GM19455 (cell line): Measurements from ENCODE around the gene GPC1.

Source experiments
- ATAC-seq: cut with Tn5 transposase; IDR thresholded peaks from one replicate; pipeline ENCODE4 v1.9.1; 2021; ENCODE audit not compliant: unreplicated experiment

The GPC1 gene

DNA sequence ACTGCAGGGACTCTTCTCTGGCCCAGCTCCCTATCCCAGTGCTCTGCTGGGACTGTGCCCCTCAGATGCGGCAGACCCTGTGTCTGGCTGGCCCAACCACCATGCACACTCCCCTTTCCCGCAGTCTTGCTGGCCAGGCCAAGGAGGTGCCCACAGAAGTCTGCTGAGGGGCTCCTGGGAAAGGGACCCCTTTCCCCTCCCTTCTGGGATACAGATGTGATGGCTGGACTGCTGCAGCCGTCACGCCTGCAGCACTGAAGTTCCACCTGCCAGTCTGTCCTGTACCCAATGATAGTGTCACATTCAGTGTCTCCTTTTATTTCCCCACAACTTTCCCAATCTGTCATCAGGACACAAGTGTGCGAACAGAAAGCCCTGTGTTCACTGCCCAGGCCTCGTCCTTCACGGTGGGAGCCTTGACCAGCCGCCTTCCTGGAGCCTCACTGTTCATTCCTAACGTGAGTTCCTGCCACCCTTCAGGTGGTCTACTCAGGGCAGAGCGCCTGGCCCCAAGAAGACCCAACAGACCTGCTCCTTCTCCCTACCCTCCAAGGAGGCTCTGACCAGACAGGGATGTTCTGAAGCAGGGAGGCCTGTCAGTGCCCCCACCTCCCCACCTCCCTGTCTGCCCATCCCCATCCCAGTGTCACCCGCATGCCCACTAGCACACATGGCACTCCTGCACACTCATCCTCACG lies 75.2 kb downstream of the GPC1 start:
- ATAC-seq: no peak

- ATAC-seq: no peak
These were observed 76.1 kb downstream of the GPC1 start for GRCh38 chr2:240511351-240512108.

DNA sequence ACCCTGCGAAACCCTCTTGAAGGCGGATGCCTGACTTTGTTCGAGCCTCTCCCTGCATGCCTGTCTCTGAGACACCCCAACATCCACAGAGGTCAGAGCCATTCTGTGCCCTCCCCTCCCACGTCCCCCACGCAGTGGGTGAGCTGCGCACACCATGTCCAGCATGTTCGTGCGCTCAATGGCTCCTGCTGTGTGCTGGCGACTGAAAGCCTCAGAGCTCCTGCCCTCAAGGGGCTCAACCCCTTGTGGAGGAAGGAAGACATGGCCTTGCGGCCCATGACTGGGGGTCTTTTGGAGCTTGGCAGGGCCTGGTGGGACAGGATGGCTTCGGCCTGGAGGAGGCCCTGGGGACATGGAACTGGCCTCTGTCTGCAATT lies 76.6 kb downstream of the GPC1 start:
- ATAC-seq: no peak

GRCh38 chr2:240512666-240513535 lies 77.4 kb downstream of the GPC1 start:
- ATAC-seq: no peak

DNA sequence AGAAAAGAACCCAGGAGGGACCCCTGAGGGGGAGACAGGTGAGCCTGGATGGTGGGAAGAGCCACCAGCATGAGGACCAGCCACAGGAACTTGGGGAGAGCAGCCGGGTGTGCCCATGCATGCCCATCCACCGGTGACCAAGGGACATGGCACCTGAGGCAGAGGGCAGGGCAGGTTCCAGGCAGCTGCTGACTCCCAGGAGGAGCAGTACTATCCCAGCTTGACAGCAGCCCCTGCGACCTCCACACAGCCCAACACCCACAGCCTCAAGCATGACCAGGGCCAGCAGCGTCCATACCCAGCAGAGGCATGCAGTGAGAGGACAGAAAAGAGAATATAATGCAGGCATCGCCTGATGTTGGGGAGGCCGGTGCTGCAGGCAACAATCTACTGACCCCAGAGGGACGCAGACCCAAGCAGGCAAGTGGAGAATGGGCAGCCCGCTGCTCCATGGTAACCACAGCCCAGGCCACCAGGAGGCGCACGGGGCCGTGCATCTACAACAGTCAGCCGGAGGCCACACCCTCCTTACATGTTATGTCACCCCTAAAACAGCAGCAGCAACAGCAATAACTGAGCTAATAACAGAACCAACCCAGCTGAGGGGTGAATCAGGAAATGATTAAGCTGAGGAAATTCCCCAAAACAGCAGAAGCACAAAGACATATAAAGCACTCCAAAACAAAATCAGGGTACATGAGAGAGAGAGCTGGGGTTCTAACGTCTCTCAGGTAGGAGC lies 78.3 kb downstream of the GPC1 start:
- ATAC-seq: peak; percentile 85

- no peak for ATAC-seq
These were observed 79.2 kb downstream of the GPC1 start for GRCh38 chr2:240514631-240515030.

- ATAC-seq: no peak
These were observed 81.9 kb downstream of the GPC1 start for GRCh38 chr2:240517342-240517741.
